ENCODE results near the gene PANK4. TPM values are rescaled to one million over a fixed set of nuclear protein-coding genes. Genes with fewer than 3 reads are reported as not detected.
A peak's percentile ranks its signal among the peaks of the same experiment; 100 is the strongest.

The PANK4 gene
- total and polyA plus RNA-seq, 10 of the 15 experiments (the other 5 are each of a cell fraction or from before 2014, with no cell fraction given), result 0.35 to 38.0 (median 18.6) TPM

- TSS peak; percentile 70 for BruUV-seq (replicated peaks)
- Histone ChIP-seq H3K27ac (ENCODE audit: control insufficient read depth, insufficient read depth) (peak overlapping the region; percentile 99), H3K4me3 (peak overlapping the region; percentile 87), H3K36me3 (ENCODE audit: control insufficient read depth in 2 of 2, insufficient read depth in 2 of 2, low read length in 1 of 2) (peaks cover 0 to 2% of the 10 kb centered on the region in 2 experiments; a peak in 2 of 4 replicates), H3K9me3 (replicated peaks; ENCODE audit: control insufficient read depth, insufficient read depth, low read length) (no peaks in the 10 kb centered on the region), H4K20me1 (ENCODE audit: control insufficient read depth, insufficient read depth) (no peaks in the 10 kb centered on the region), H3K79me2 (ENCODE audit: control insufficient read depth, insufficient read depth, low read length) (peaks cover 38% of the 10 kb centered on the region), H3K9ac (ENCODE audit: control insufficient read depth, insufficient read depth, low read length) (peak overlapping the region; percentile 98), H3K4me1 (ENCODE audit: control insufficient read depth, insufficient read depth, low read length) (peaks cover 25% of the 10 kb centered on the region), H2AFZ (ENCODE audit: control insufficient read depth, low read depth, low read length) (peak overlapping the region; percentile 39; the same call in 1 of the 2 replicates), H3K4me2 (ENCODE audit: control insufficient read depth, insufficient read depth) (peak overlapping the region; percentile 97), H3K27me3 (replicated peaks in 1 of 2; ENCODE audit: control insufficient read depth in 2 of 2, insufficient read depth in 2 of 2, low read length in 1 of 2) (no peaks in the 10 kb centered on the region)
- DNase-seq (ENCODE audit: low read depth, low spot score) (no peak), FAIRE-seq (no peak), ATAC-seq (peak; percentile 67)
- 2% methylated on average over 26 of the region's 26 CpGs for WGBS (ENCODE audit: insufficient coverage, insufficient replicate concordance, low lambda C conversion rate, missing lambda C conversion rate)
- POLR2A ChIA-PET, result interaction anchor here (1.7 to 5.5 kb wide), 4 partner anchors 10 to 29 kb away, joined by 5 to 61 read pairs (median 42); partner anchors contain the start of gene PRXL2B
- SMC1A ChIA-PET (ENCODE audit: uncharacterized antibody, unreplicated experiment), result interaction anchor here (0.9 to 4.7 kb wide), 4 partner anchors 8 to 28 kb away, joined by 3 to 39 read pairs (median 18); partner anchors contain the start of gene PRXL2B
- CTCF ChIA-PET, result interaction anchor here (0.8 to 5.1 kb wide), 11 partner anchors 8 to 231 kb away, joined by 3 to 54 read pairs (median 6); partner anchors contain the start of genes PEX10 and PRXL2B
- in situ Hi-C loops (cut with MboI) (no loop called here), intact Hi-C loops (cut with micrococcal nuclease; ENCODE audit: unreplicated experiment) (loop anchor here (1.0 to 5.0 kb wide), 2 partner anchors 23 to 867 kb away; no protein-coding TSS in a partner anchor)
- RAD21 ChIA-PET (ENCODE audit: unreplicated experiment), result interaction anchor here (0.7 to 3.3 kb wide), 10 partner anchors 9 to 361 kb away, joined by 3 to 41 read pairs (median 8); partner anchors contain the start of genes FAAP20 and PANK4
- TF ChIP-seq CUX1 (IDR thresholded peaks at IDR 0.05; ENCODE audit: insufficient replicate concordance, low read depth, low read length) (peak; percentile 48), ZNF207 (IDR thresholded peaks at IDR 0.05; ENCODE audit: borderline replicate concordance) (no peak), YBX1 (IDR thresholded peaks at IDR 0.05) (no peak), CEBPZ (IDR thresholded peaks at IDR 0.05; ENCODE audit: low read depth, low read length) (no peak), BCL11A (IDR thresholded peaks at IDR 0.05; ENCODE audit: low read depth, low read length) (peak; percentile 64; the same call in 1 of the 2 replicates), RB1 (IDR thresholded peaks at IDR 0.05; ENCODE audit: borderline replicate concordance) (peak; percentile 31; the same call in 1 of the 2 replicates), EED (IDR thresholded peaks at IDR 0.05; ENCODE audit: low read depth) (peak; percentile 84), KDM1A (IDR thresholded peaks at IDR 0.05; ENCODE audit: borderline replicate concordance) (no peak), MXI1 (IDR thresholded peaks at IDR 0.05; ENCODE audit: low read depth, low read length) (peak; percentile 56), TAF1 (IDR thresholded peaks at IDR 0.05; ENCODE audit: borderline replicate concordance, low read depth, low read length) (0 out of 2 replicates have a peak, but pooled peaks have one; percentile 23), NR2C2 (IDR thresholded peaks at IDR 0.05; ENCODE audit: borderline replicate concordance, control insufficient read depth, insufficient read length, low read depth) (no peak), EP300 (IDR thresholded peaks at IDR 0.05; ENCODE audit: borderline replicate concordance in 1 of 2, control insufficient read depth in 1 of 2, low read depth in 2 of 2, low read length in 2 of 2) (peak; percentile 64 to 72; a peak in 3 of 4 replicates), CBX5 (IDR thresholded peaks at IDR 0.05; ENCODE audit: low read depth) (no peak), TCF7 (IDR thresholded peaks at IDR 0.05; ENCODE audit: borderline replicate concordance) (no peak)
Measured at GRCh38 chr1:2555634-2556276, 29.4 kb upstream of the PANK4 start.

Data from GM12878 (cell line).